Measurements from ENCODE around the gene CCDC171. TPM values are rescaled to one million over a fixed set of nuclear protein-coding genes. Genes with fewer than 3 reads are reported as not detected.

Gene CCDC171
- total and polyA plus RNA-seq, 10 of the 15 experiments (the other 5 are each of a cell fraction or from before 2014, with no cell fraction given), result 1.00 to 7.2 (median 2.8) TPM

- intact Hi-C loops (cut with micrococcal nuclease; ENCODE audit: unreplicated experiment) (no loop called here), in situ Hi-C loops (cut with MboI) (no loop called here)
- H3K27me3 ChIP-seq (replicated peaks in 1 of 2; ENCODE audit: control insufficient read depth in 2 of 2, insufficient read depth in 2 of 2, low read length in 1 of 2), result no peaks in the 10 kb centered on the region
- H3K4me2 ChIP-seq (ENCODE audit: control insufficient read depth, insufficient read depth), result no peak overlapping the region
- H4K20me1 ChIP-seq (ENCODE audit: control insufficient read depth, insufficient read depth), result no peaks in the 10 kb centered on the region
- no peaks in the 10 kb centered on the region; the same call in 2 of the 3 replicates for H3K9me3 ChIP-seq (replicated peaks; ENCODE audit: control insufficient read depth, insufficient read depth, low read length)
- H3K27ac ChIP-seq (ENCODE audit: control insufficient read depth, insufficient read depth), result no peak overlapping the region
- no peak for ATAC-seq
- FAIRE-seq, result no peak
- no peaks in the 10 kb centered on the region for H3K36me3 ChIP-seq (ENCODE audit: control insufficient read depth in 2 of 2, insufficient read depth in 2 of 2, low read length in 1 of 2)
- CTCF ChIA-PET, result interaction anchor here (1.2 to 2.7 kb wide), 2 partner anchors 9 to 25 kb away, joined by 3 to 15 read pairs; no protein-coding TSS in a partner anchor
- DNase-seq (ENCODE audit: low read depth, low spot score), result no peak
- no peaks in the 10 kb centered on the region for H3K79me2 ChIP-seq (ENCODE audit: control insufficient read depth, insufficient read depth, low read length)
- RAD21 ChIA-PET (ENCODE audit: unreplicated experiment), result no interaction called here
- SMC1A ChIA-PET (ENCODE audit: uncharacterized antibody, unreplicated experiment), result interaction anchor here (1.6 to 7.5 kb wide), 2 partner anchors 9 to 15 kb away, joined by 3 to 57 read pairs; partner anchors contain the start of gene PSIP1
- POLR2A ChIA-PET, result interaction anchor here (1.2 kb wide), 1 partner anchor 8 kb away, joined by 3 read pairs; no protein-coding TSS in a partner anchor
- no peak overlapping the region for H3K4me3 ChIP-seq
- H2AFZ ChIP-seq (ENCODE audit: control insufficient read depth, low read depth, low read length), result no peak overlapping the region
- no peak overlapping the region for H3K9ac ChIP-seq (ENCODE audit: control insufficient read depth, insufficient read depth, low read length)
- WGBS (ENCODE audit: insufficient coverage, insufficient replicate concordance, low lambda C conversion rate, missing lambda C conversion rate), result 79% methylated on average over 8 of the region's 8 CpGs
- no peak for TF ChIP-seq NRF1 (conservative IDR thresholded peaks at IDR 0.05; ENCODE audit: low read depth, low read length)
- TF ChIP-seq MTA2 (IDR thresholded peaks at IDR 0.05; ENCODE audit: low read depth), result no peak
- no peak for TF ChIP-seq IKZF2 (IDR thresholded peaks at IDR 0.05)
- BruUV-seq (replicated peaks), result no TSS peak
- H3K4me1 ChIP-seq (ENCODE audit: control insufficient read depth, insufficient read depth, low read length), result no peaks in the 10 kb centered on the region
Measured at GRCh38 chr9:15521254-15521653, 31.6 kb upstream of the CCDC171 start.

GRCh38 chr9:15522130-15522755, 30.6 kb upstream of the CCDC171 start:
- FAIRE-seq, result no peak
- no TSS peak for BruUV-seq (replicated peaks)
- SMC1A ChIA-PET (ENCODE audit: uncharacterized antibody, unreplicated experiment), result interaction anchor here (1.6 to 7.5 kb wide), 2 partner anchors 10 to 16 kb away, joined by 3 to 57 read pairs; partner anchors contain the start of gene PSIP1
- Histone ChIP-seq H4K20me1 (ENCODE audit: control insufficient read depth, insufficient read depth) (no peaks in the 10 kb centered on the region), H3K4me3 (no peak overlapping the region), H3K79me2 (ENCODE audit: control insufficient read depth, insufficient read depth, low read length) (no peaks in the 10 kb centered on the region), H2AFZ (ENCODE audit: control insufficient read depth, low read depth, low read length) (no peak overlapping the region), H3K4me2 (ENCODE audit: control insufficient read depth, insufficient read depth) (no peak overlapping the region), H3K27me3 (replicated peaks in 1 of 2; ENCODE audit: control insufficient read depth in 2 of 2, insufficient read depth in 2 of 2, low read length in 1 of 2) (no peaks in the 10 kb centered on the region), H3K27ac (ENCODE audit: control insufficient read depth, insufficient read depth) (no peak overlapping the region), H3K9ac (ENCODE audit: control insufficient read depth, insufficient read depth, low read length) (no peak overlapping the region), H3K4me1 (ENCODE audit: control insufficient read depth, insufficient read depth, low read length) (no peaks in the 10 kb centered on the region), H3K9me3 (replicated peaks; ENCODE audit: control insufficient read depth, insufficient read depth, low read length) (no peaks in the 10 kb centered on the region; the same call in 1 of the 3 replicates), H3K36me3 (ENCODE audit: control insufficient read depth in 2 of 2, insufficient read depth in 2 of 2, low read length in 1 of 2) (no peaks in the 10 kb centered on the region)
- POLR2A ChIA-PET, result interaction anchor here (0.7 to 1.3 kb wide), 3 partner anchors 9 to 22 kb away, joined by 3 to 4 read pairs (median 4); no protein-coding TSS in a partner anchor
- TF ChIP-seq EED (IDR thresholded peaks at IDR 0.05; ENCODE audit: low read depth) (no peak), PML (IDR thresholded peaks at IDR 0.05; ENCODE audit: low read length) (no peak), MAX (IDR thresholded peaks at IDR 0.05; ENCODE audit: low read depth, low read length) (no peak)
- intact Hi-C loops (cut with micrococcal nuclease; ENCODE audit: unreplicated experiment) (no loop called here), in situ Hi-C loops (cut with MboI) (no loop called here)
- CTCF ChIA-PET, result interaction anchor here (0.5 to 2.7 kb wide), 3 partner anchors 8 to 26 kb away, joined by 3 to 15 read pairs (median 4); no protein-coding TSS in a partner anchor
- 81% methylated on average over 3 of the region's 3 CpGs for WGBS (ENCODE audit: insufficient coverage, insufficient replicate concordance, low lambda C conversion rate, missing lambda C conversion rate)
- no peak for DNase-seq (ENCODE audit: low read depth, low spot score)
- RAD21 ChIA-PET (ENCODE audit: unreplicated experiment), result interaction anchor here (1.4 kb wide), 1 partner anchor 9 kb away, joined by 3 read pairs; no protein-coding TSS in a partner anchor
- no peak for ATAC-seq

All from GM12878 (cell line).